ENCODE measurements around the gene UBE3D.

DNA sequence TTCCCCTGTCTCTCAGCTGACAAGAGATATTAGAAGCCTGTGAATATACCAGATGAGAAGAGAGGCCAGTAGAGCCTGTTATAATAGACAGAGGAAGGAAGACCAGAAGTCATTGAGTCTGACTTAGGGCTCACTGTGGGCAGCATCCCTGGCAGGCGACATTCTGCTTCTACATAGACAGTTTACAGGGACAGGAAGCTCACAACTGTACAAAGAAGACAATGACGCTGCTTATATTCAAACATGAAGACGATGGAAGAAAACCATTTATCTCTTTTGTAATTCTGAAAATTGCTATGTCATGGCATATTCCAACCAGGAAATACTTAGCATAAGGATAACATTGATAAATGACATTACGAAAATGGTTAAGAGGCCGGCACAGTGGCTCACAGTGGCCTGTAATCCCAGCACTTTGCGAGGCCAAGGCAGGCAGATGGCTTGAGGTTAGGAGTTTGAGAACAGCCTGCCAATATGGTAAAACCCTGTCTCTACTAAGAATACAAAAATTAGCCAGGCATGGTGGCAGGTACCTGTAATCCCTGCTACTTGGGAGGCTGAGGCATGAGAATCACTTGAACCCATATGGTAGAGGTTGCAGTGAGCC lies 170.9 kb downstream of the UBE3D start:
- TF ChIP-seq, protein P1, sequence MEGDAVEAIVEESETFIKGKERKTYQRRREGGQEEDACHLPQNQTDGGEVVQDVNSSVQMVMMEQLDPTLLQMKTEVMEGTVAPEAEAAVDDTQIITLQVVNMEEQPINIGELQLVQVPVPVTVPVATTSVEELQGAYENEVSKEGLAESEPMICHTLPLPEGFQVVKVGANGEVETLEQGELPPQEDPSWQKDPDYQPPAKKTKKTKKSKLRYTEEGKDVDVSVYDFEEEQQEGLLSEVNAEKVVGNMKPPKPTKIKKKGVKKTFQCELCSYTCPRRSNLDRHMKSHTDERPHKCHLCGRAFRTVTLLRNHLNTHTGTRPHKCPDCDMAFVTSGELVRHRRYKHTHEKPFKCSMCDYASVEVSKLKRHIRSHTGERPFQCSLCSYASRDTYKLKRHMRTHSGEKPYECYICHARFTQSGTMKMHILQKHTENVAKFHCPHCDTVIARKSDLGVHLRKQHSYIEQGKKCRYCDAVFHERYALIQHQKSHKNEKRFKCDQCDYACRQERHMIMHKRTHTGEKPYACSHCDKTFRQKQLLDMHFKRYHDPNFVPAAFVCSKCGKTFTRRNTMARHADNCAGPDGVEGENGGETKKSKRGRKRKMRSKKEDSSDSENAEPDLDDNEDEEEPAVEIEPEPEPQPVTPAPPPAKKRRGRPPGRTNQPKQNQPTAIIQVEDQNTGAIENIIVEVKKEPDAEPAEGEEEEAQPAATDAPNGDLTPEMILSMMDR (IDR thresholded peaks at IDR 0.05), result no peak
- TF ChIP-seq POLR2A (IDR thresholded peaks at IDR 0.05), result no peak
- TF ChIP-seq EP300 (IDR thresholded peaks at IDR 0.05; ENCODE audit: low read depth), result no peak
- no peak for TF ChIP-seq POLR2AphosphoS5 (IDR thresholded peaks at IDR 0.05)

Measured in transverse colon (tissue), 4 donors.